ENCODE measurements around the gene TMEM120B.

TMEM120B gene

DNA sequence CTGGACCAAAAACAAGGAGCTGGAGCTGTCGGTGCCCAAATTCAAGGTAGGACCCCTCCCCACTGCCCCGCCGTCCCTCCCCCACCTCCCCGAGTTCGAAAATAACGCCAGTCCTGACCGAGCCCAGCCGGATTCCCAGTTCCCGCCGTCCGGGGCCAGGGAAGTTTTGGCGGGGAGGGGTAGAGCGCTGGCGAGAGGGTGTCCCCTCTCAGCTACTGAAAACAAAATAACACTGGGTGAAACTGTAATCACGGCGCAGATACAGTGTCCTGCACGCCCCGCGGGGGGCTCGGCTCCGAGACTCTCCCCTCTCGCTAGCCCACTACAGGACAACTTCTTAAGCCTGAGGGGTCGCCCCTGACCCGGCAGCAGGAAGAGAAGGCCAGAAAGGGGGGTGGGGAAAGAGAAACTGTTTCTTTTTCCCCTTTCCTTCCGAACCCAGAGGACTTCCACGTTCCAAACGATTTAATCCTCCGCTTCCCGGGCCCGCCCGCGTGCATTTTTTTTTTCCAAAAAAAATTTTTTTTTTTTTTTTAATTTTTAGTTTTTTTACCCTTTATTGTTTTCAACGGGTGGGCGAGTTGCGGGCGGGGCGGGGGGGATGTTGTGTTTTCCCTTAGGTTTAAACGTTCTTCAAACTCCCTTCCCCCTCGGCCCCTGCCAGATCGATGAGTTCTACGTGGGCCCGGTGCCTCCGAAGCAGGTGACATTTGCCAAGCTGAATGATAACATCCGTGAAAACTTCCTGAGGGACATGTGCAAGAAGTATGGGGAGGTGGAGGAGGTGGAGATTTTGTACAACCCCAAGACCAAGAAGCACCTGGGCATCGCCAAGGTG lies 92.8 kb downstream of the TMEM120B start:
- H3K4me3 ChIP-seq (replicated peaks; ENCODE audit: low read depth, low read length) = peak overlapping the region; percentile 78
- no peak for DNase-seq (ENCODE audit: low read depth)
- TF ChIP-seq, protein P1, sequence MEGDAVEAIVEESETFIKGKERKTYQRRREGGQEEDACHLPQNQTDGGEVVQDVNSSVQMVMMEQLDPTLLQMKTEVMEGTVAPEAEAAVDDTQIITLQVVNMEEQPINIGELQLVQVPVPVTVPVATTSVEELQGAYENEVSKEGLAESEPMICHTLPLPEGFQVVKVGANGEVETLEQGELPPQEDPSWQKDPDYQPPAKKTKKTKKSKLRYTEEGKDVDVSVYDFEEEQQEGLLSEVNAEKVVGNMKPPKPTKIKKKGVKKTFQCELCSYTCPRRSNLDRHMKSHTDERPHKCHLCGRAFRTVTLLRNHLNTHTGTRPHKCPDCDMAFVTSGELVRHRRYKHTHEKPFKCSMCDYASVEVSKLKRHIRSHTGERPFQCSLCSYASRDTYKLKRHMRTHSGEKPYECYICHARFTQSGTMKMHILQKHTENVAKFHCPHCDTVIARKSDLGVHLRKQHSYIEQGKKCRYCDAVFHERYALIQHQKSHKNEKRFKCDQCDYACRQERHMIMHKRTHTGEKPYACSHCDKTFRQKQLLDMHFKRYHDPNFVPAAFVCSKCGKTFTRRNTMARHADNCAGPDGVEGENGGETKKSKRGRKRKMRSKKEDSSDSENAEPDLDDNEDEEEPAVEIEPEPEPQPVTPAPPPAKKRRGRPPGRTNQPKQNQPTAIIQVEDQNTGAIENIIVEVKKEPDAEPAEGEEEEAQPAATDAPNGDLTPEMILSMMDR (IDR thresholded peaks at IDR 0.05; ENCODE audit: low read length, missing control alignments) = no peak

DNA sequence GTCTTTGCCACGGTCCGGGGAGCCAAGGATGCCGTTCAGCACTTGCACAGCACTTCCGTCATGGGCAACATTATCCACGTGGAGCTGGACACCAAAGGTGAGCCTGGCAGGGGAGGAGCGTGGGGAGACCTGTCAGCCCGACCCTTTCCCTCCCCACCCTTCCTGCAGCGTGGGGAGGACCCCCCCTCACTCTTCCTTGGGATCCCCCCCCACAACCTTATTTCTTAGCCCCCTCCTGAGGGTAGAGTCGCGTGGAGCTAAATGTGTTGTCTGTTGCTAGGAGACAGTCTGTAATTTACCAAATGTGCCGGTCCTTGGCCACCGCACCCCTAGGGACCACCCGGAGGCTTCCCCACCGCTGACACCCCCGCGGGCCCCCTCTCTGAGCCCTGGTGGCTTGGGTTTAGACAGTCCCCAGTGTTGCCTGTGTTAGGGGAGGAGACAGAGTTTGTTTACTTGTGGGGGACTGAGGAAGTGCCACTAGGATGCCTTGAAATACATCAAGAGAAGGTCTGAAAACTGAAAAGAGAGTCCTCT lies 93.5 kb downstream of the TMEM120B start:
- H3K4me3 ChIP-seq (replicated peaks; ENCODE audit: low read depth, low read length) = peak overlapping the region; percentile 78
- DNase-seq (ENCODE audit: low read depth) = no peak
- TF ChIP-seq, protein P1 (IDR thresholded peaks at IDR 0.05; ENCODE audit: low read length, missing control alignments) = no peak

DNA sequence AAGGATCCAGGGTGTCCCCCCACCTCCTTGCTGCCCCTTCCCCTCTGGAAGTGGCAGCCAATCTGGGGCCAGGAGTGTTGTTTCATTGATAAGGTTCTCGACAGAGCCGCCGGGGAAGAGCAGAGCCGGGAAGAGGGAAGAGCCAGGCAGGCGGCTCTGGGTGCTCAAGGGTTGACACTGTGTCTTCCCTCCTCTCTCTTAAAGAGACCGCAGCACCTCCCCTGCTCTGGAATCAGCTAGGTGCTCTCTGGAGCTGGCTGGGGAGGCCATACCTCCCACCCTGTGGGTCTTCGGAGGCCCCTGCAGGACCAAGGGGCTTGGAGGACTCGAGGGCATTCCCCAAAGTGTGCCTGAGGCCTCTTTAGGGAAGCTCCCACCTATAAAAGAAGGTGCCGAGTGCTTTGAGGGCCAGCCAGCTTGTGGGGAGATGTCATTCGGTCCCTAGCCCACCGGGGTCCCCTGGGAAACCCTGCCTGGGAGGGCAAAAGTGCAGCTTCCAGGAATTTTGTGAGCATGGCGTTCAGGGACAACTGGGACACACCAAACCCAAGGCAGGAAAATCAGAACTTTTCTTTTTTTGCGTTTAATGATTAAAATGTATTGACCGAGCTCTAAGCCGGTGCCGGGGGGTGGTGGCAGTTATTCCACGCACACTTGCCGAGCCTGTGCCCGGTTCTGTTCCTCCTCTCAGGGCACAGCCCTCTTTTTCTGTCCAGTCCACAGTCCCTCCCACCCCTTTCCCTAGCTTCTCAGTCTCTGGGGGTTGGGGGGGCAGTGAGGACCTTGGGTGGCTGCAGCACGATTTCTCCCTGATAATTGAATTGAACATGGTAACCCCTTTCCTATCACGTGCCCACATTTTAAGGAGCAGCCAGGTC lies 94.2 kb downstream of the TMEM120B start:
- TF ChIP-seq, protein P1 (IDR thresholded peaks at IDR 0.05; ENCODE audit: low read length, missing control alignments) = no peak
- peak overlapping the region; percentile 78 for H3K4me3 ChIP-seq (replicated peaks; ENCODE audit: low read depth, low read length)
- no peak for DNase-seq (ENCODE audit: low read depth)

DNA sequence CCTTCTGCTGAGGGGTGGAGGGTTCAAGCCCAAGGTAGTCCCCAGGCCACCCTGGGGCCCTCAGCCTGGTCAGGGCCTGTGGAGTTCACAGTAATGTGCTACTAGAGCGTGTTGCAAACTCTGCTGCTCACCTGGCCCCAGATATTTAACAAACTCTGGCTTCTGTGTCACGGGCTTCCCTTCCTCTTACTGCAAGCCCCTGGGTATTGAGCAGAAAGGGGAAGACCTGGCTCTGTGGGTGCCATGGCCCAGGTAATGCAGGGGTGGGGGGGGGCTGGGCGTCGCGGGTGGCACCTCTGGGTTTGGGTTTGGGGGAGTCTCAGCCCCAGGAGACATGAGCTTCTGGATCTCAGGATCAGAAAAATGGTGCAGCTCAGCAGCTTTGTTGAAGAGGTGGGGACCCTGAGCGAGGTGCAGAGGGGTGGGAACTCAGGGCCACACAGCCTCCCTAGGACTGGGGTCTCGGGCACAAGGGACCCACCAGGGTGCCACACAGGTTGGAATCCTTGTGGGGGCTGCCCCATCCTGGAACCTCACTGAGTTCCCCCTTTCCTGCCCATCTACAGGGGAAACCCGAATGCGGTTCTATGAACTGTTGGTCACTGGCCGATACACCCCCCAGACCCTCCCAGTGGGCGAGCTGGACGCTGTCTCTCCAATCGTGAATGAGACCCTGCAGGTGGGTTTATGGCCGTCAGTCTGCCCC lies 95.2 kb downstream of the TMEM120B start:
- DNase-seq (ENCODE audit: low read depth) = no peak
- H3K4me3 ChIP-seq (replicated peaks; ENCODE audit: low read depth, low read length) = no peak overlapping the region
- TF ChIP-seq, protein P1 (IDR thresholded peaks at IDR 0.05; ENCODE audit: low read length, missing control alignments) = no peak

DNA sequence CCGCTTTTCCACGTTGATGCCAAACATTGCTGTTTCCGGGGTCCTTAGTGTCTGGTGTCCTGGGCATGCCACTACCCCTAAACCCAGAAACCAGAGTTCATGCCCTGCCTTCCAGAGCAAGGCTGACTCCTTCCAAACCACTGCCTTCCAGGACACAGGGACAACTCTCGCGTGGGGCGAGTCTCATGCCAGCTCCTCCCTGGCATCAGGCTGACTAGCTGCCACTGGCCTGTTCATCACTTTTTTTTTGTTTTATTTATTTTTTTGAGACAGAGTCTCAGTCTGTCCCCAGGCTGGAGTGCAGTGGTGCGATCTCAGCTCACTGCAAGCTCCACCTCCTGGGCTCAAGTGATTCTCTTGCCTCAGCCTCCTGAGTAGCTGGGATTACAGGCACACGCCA lies 96.1 kb downstream of the TMEM120B start:
- TF ChIP-seq, protein P1 (IDR thresholded peaks at IDR 0.05; ENCODE audit: low read length, missing control alignments) = no peak

DNA sequence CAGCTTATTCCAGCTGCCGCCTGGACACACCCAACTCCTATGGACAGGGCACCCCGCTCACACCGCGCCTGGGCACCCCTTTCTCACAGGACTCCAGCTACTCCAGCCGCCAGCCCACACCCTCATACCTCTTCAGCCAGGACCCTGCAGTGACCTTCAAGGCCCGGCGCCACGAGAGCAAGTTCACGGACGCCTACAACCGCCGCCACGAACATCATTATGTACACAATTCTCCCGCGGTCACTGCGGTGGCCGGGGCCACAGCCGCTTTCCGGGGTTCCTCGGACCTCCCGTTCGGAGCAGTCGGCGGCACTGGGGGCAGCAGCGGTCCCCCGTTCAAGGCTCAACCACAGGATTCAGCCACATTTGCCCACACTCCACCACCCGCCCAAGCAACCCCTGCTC lies 97.2 kb downstream of the TMEM120B start:
- H3K4me3 ChIP-seq (replicated peaks; ENCODE audit: low read depth, low read length) = no peak overlapping the region
- TF ChIP-seq, protein P1 (IDR thresholded peaks at IDR 0.05; ENCODE audit: low read length, missing control alignments) = no peak

More for the DNA sequence above, 96.1 kb downstream of the TMEM120B start:
- DNase-seq (ENCODE audit: low read depth) = no peak
- no peak overlapping the region for H3K4me3 ChIP-seq (replicated peaks; ENCODE audit: low read depth, low read length)

More for the DNA sequence above, 97.2 kb downstream of the TMEM120B start:
- DNase-seq (ENCODE audit: low read depth) = no peak

Data from fibroblast of pulmonary artery (primary cell).